AG10803 (cell line): ENCODE data around the gene SLFN5.
A peak's percentile ranks its signal among the peaks of the same experiment; 100 is the strongest.
"Not testable (repeated sequence)": the region's sequence is repeated elsewhere in the genome, so short reads cannot be mapped to it uniquely, and the experiment has no call there.

Experiments used
- DNase-seq: peaks from one replicate; pipeline ENCODE4 v3.0.0; 2010; ENCODE audit warnings: low read depth
- H3K4me3 ChIP-seq: 2 replicates; pipeline ENCODE4 v1.5.1; 2011; ENCODE audit warnings: mild to moderate bottlenecking, low read length, control low read depth
- TF ChIP-seq, protein P1 (sequence below): conservative IDR thresholded peaks from 2 replicates; pipeline ENCODE4 v1.5.1; 2011; ENCODE audit warnings: mild to moderate bottlenecking, low read length, control low read depth, inconsistent platforms

Gene SLFN5

DNA sequence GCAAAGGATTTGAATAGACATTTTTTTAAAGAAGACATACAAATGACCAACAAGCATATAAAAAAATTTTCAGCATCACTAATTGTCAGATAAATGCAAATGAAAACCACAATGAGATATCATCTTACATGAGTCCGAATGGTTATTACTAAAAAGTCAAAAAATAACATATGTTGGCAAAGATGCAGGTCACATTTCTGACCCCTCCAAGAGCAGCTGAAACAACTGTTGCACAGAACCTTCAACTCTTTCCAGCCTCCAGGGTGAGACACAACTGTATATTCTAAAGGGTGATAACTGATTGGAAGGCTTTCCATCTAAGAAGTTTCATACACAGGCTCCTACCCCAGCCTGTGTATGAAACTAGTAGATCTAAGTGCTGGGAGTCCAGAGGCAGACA lies 51.9 kb downstream of the SLFN5 start:
- no peak for DNase-seq
- TF ChIP-seq, protein P1, sequence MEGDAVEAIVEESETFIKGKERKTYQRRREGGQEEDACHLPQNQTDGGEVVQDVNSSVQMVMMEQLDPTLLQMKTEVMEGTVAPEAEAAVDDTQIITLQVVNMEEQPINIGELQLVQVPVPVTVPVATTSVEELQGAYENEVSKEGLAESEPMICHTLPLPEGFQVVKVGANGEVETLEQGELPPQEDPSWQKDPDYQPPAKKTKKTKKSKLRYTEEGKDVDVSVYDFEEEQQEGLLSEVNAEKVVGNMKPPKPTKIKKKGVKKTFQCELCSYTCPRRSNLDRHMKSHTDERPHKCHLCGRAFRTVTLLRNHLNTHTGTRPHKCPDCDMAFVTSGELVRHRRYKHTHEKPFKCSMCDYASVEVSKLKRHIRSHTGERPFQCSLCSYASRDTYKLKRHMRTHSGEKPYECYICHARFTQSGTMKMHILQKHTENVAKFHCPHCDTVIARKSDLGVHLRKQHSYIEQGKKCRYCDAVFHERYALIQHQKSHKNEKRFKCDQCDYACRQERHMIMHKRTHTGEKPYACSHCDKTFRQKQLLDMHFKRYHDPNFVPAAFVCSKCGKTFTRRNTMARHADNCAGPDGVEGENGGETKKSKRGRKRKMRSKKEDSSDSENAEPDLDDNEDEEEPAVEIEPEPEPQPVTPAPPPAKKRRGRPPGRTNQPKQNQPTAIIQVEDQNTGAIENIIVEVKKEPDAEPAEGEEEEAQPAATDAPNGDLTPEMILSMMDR: no peak
- no peak overlapping the region for H3K4me3 ChIP-seq

DNA sequence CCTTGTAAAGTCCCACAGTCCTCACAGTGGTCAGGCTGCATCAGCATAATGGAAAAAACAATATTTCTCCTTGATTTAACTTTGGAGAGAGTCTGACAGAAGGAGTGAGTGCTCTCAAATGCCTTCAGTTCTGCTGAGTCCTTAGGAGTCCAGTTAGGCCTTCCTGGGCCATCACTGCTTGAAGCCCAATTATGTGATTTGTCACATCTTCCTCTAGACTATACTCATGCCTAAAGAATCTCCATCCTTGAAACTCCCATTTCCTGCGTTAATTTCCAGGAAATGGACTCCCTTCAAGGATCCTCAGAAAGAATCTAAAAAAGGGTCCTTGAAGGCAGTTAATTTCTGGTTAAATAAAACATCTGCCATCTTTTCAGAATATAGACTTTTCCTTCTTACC lies 52.8 kb downstream of the SLFN5 start:
- DNase-seq: no peak
- no peak overlapping the region for H3K4me3 ChIP-seq
- TF ChIP-seq, protein P1: no peak

DNA sequence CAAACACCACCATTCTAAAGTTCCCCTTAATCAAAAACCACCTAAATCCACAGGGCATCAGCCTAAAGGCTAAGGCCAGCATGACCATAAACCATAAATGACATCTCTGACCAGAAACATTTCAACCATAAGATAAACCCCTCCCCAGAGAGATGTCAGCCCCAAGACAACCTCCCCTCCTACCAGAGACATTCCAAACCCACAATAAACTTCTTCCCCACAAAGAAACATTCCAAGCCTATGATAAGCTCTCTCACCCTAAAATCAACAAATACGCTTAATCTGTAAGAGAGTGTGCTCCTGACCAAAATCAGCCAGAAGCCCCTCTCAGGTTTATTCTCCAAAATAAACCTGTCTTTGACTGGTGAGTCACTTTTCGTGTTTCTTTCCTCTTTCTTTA lies 54.8 kb downstream of the SLFN5 start:
- H3K4me3 ChIP-seq: no peak overlapping the region
- peak; percentile 48 for DNase-seq
- TF ChIP-seq, protein P1: no peak

DNA sequence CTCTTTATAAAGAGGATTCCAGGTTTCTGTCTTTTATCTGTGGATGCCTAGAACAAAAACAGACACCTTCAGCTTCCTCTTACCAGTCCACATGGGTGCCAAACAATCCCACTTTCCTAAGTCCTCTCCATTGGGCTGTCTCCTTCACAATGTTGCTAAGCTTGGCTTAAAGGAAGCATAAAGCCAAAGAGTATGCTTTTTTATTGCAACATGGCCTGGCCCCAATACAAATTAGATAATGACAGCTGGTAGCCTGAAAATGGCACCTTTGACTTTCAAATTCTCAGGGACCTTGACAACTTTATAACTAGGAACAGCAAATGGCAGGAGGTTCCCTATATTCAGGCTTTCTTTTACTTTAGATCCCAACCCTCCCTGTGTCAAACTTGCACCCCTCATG lies 55.8 kb downstream of the SLFN5 start:
- no peak for DNase-seq
- no peak overlapping the region for H3K4me3 ChIP-seq
- TF ChIP-seq, protein P1: no peak

DNA sequence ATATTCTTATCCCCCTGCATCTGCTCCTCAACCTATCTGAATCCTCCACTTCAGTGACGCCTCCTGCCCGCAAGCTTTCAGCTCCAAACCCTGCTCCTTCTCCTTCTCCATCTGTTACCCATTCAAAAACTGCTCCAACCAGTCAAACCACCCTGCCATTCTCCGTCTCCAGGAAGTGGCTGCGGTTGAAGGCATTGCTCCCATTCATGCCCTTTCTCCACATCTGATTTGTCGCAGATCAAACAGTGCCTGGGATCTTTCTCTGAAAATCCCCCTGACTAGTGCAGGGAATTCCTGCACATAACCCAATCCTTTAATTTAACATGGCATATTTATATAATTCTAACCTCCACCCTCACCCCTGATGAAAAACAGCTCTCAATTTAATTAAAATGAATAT lies 56.3 kb downstream of the SLFN5 start:
- no peak overlapping the region for H3K4me3 ChIP-seq
- DNase-seq: peak; percentile 71
- TF ChIP-seq, protein P1: no peak

DNA sequence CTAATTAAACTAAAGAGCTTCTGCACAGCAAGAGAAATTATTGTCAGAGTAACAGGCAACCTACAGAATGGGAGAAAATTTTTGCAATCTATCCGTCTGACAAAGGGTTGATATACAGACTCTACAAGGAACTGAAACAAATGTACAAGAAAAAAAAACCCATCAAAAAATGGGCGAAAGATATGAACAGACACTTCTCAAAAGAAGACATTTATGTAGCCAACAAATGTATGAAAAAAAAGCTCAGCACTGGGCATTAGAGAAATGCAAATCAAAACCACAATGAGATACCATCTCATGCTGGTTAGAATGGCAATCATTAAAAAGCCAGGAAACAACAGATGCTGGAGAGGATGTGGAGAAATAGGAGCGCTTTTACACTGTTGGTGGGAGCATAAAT lies 66.5 kb downstream of the SLFN5 start:
- not testable (repeated sequence) for DNase-seq, H3K4me3 ChIP-seq

DNA sequence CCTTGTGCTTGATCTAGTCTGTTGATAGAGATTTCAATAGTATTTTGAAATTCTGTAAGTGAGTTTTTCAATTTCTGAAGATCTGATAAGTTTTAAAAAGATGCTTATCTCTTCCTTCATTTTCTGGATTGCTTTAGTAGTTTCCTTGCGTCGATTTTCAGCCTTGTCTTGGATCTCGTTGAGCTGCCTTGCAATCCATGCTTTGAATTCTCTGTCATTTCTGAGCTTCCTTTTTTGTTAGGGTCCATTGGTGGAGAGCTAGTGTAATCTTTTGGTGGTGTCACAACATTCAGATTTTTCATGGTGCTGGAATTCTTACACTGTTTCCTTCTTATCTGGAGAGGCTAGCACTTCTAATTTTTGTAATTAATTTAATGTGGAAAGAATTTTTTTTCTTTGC lies 69.5 kb downstream of the SLFN5 start:
- TF ChIP-seq, protein P1: no peak
- no peak overlapping the region for H3K4me3 ChIP-seq
- DNase-seq: no peak
